WTC11 (cell line): Measurements from ENCODE around the gene HBD. TPM values are rescaled to one million over a fixed set of nuclear protein-coding genes. Genes with fewer than 3 reads are reported as not detected.

Experiments used
- ATAC-seq: fragments of 200-7000 bp; cut with Tn5 transposase; 2 replicates; pipeline ENCODE4 v1.10.0; 2021; ENCODE audit warnings: mild to moderate bottlenecking, moderate library complexity
- CTCF ChIA-PET: fragments of 300-600 bp; sonication (Branson Sonifier 250); formaldehyde crosslinking; loops from one replicate; lab custom pipeline; 2021; ENCODE audit warnings: antibody characterized with exemption; lab: Charles Lee
- POLR2A ChIA-PET: fragments of 350-600 bp; sonication (Branson Sonifier 250); formaldehyde crosslinking; loops from one replicate; lab custom pipeline; 2021; ENCODE audit warnings: antibody characterized with exemption; lab: Charles Lee
- DNase-seq: peaks from one replicate; pipeline ENCODE4 v3.0.0; 2021; ENCODE audit warnings: low spot score
- H3K27ac Mint-ChIP-seq: 2 replicates; pipeline ENCODE4 v1.8.0; 2021; ENCODE audit warnings: mixed read lengths
- H3K27me3 Mint-ChIP-seq: 2 replicates; pipeline ENCODE4 v1.8.0; 2021; ENCODE audit warnings: low read depth, mild to moderate bottlenecking, moderate library complexity, mixed read lengths
- H3K36me3 Mint-ChIP-seq: 2 replicates; pipeline ENCODE4 v1.8.0; 2021; ENCODE audit warnings: mixed read lengths
- H3K4me1 Mint-ChIP-seq: 2 replicates; pipeline ENCODE4 v1.8.0; 2022; ENCODE audit warnings: mixed read lengths
- H3K4me3 Mint-ChIP-seq: 2 replicates; pipeline ENCODE4 v1.8.0; 2021; ENCODE audit warnings: mild to moderate bottlenecking, moderate library complexity, mixed read lengths
- H3K9me3 Mint-ChIP-seq: 2 replicates; pipeline ENCODE4 v1.8.0; 2021; ENCODE audit warnings: mixed read lengths
- ARID4B ChIP-seq: sonication (generic); formaldehyde crosslinking; IDR thresholded peaks from 2 replicates; pipeline ENCODE4 v1.8.0; 2023; ENCODE audit warnings: missing genetic modification reagents, mild to moderate bottlenecking, borderline replicate concordance
- CDX4 ChIP-seq: fragments of 250-450 bp; sonication (Bioruptor Pico); IDR thresholded peaks from 2 replicates; pipeline ENCODE4 v1.9.0; 2021; ENCODE audit warnings: moderate library complexity, mild to moderate bottlenecking, inconsistent platforms, borderline replicate concordance
- E2F1 ChIP-seq: sonication (generic); formaldehyde crosslinking; IDR thresholded peaks from 2 replicates; pipeline ENCODE4 v1.8.0; 2022; ENCODE audit warnings: mild to moderate bottlenecking, missing genetic modification reagents
- E2F5 ChIP-seq: sonication (generic); formaldehyde crosslinking; IDR thresholded peaks from 2 replicates; pipeline ENCODE4 v1.8.1; 2022; ENCODE audit warnings: mild to moderate bottlenecking, moderate library complexity, missing genetic modification reagents
- NFE2L1 ChIP-seq: sonication (generic); formaldehyde crosslinking; IDR thresholded peaks from 2 replicates; pipeline ENCODE4 v1.8.1; 2023; ENCODE audit warnings: missing genetic modification reagents
- NR1H2 ChIP-seq: sonication (generic); formaldehyde crosslinking; IDR thresholded peaks from 2 replicates; pipeline ENCODE4 v1.9.0; 2021; ENCODE audit warnings: mild to moderate bottlenecking, moderate library complexity, missing genetic modification reagents
- NR2C2 ChIP-seq: sonication (generic); formaldehyde crosslinking; IDR thresholded peaks from 2 replicates; pipeline ENCODE4 v1.8.0; 2022; ENCODE audit warnings: mild to moderate bottlenecking, missing genetic modification reagents
- PRDM15 ChIP-seq: sonication (generic); formaldehyde crosslinking; IDR thresholded peaks from 2 replicates; pipeline ENCODE4 v1.8.0; 2022; ENCODE audit warnings: missing genetic modification reagents
- SOX15 ChIP-seq: fragments of 250-450 bp; sonication (Bioruptor Pico); IDR thresholded peaks from 2 replicates; pipeline ENCODE4 v1.9.0; 2021; ENCODE audit warnings: mild to moderate bottlenecking
- TEAD1 ChIP-seq: sonication (generic); formaldehyde crosslinking; IDR thresholded peaks from 2 replicates; pipeline ENCODE4 v1.8.0; 2022; ENCODE audit warnings: mild to moderate bottlenecking, missing genetic modification reagents
- ZNF416 ChIP-seq: fragments of 250-450 bp; sonication (Bioruptor Pico); IDR thresholded peaks from 2 replicates; pipeline ENCODE4 v1.9.0; 2021; ENCODE audit warnings: mild to moderate bottlenecking, inconsistent platforms
- ZSCAN18 ChIP-seq: fragments of 250-450 bp; sonication (Bioruptor Pico); IDR thresholded peaks from 2 replicates; pipeline ENCODE4 v2.1.2; 2022; ENCODE audit warnings: mild to moderate bottlenecking, moderate library complexity
- total RNA-seq: library from RNA; stranded (reverse); gene quantifications from 3 replicates; pipeline ENCODE4 v1.2.3, GENCODE V29; 2021

Gene HBD
- total RNA-seq, 1 experiment from 2014 or later: not detected

- no peak for TF ChIP-seq PRDM15 (CRISPR knock-in tag)
- no peak for TF ChIP-seq NFE2L1
- no peak for TF ChIP-seq E2F5 (CRISPR knock-in tag)
- no peak for TF ChIP-seq NR1H2
- TF ChIP-seq, all 79 proteins: peak for 0
These were observed 38.2 kb upstream of the HBD start (continued) for GRCh38 chr11:5272395-5273017.

GRCh38 chr11:5269715-5270147 lies 35.4 kb upstream of the HBD start, which contains the start of gene HBE1:
Gene HBE1, minus strand, starts transcription at chr11:5269945. Its CDS starts 55 bp downstream, at chr11:5269890.
- ATAC-seq (no peak), DNase-seq (no peak)
- ChIA-PET CTCF (no interaction called here), POLR2A (interaction anchor here (1.0 kb wide), 1 partner anchor 10 kb away, joined by 3 read pairs; no protein-coding TSS in a partner anchor)
- Mint-ChIP-seq H3K36me3 (no peaks in the 10 kb centered on the region), H3K27me3 (no peaks in the 10 kb centered on the region), H3K4me1 (peaks cover 5% of the 10 kb centered on the region), H3K4me3 (no peak within 1 kb of the TSS), H3K27ac (no peak within 1 kb of the TSS), H3K9me3 (no peaks in the 10 kb centered on the region)
- TF ChIP-seq E2F1 (CRISPR knock-in tag) (no peak), ZSCAN18 (CRISPR knock-in tag) (no peak), CDX4 (CRISPR knock-in tag) (no peak), TEAD1 (no peak), SOX15 (no peak), ARID4B (CRISPR knock-in tag) (no peak), NR2C2 (CRISPR knock-in tag) (no peak), E2F5 (CRISPR knock-in tag) (no peak), ZNF416 (CRISPR knock-in tag) (no peak)
